ENCODE data around the gene ATP2A3. TPM values are rescaled to one million over a fixed set of nuclear protein-coding genes. Genes with fewer than 3 reads are reported as not detected.

ATP2A3 gene
- total and polyA plus RNA-seq, 2 donors (not counting 1 experiment from before 2014, with no cell fraction given): 697 to 817 TPM

GRCh38 chr17:3951420-3951819, 12.8 kb downstream of the ATP2A3 start:
- peaks cover 90% of the 10 kb centered on the region for H3K79me2 ChIP-seq (ENCODE audit: control insufficient read depth, insufficient read depth, low read length)
- H3K9me3 ChIP-seq (ENCODE audit: control extremely low read depth in 1 of 3, control insufficient read depth in 2 of 3, insufficient read depth in 1 of 3, low read length in 2 of 3): no peaks in the 10 kb centered on the region
- DNase-seq (no peak), ATAC-seq (ENCODE audit: low read depth) (no peak)
- Mint-ChIP-seq H3K4me1 (peaks cover 8% of the 10 kb centered on the region), H3K27me3 (no peaks in the 10 kb centered on the region), H3K9me3 (ENCODE audit: insufficient read depth) (no peaks in the 10 kb centered on the region), H3K27ac (no peak overlapping the region), H3K4me3 (no peak overlapping the region)
- no peak overlapping the region for H3K27ac ChIP-seq (ENCODE audit: low read length in 2 of 2)
- ChIA-PET POLR2A (interaction anchor here (0.6 to 1.6 kb wide), 2 partner anchors 10 to 35 kb away, joined by 5 to 7 read pairs; partner anchors contain the start of gene P2RX1), CTCF (interaction anchor here (1.5 kb wide), 1 partner anchor 13 kb away, joined by 3 read pairs; no protein-coding TSS in a partner anchor)
- peaks cover 4 to 16% of the 10 kb centered on the region in 2 donors for H3K4me1 ChIP-seq (ENCODE audit: control insufficient read depth in 2 of 2, insufficient read depth in 2 of 2, low read length in 2 of 2)
- TF ChIP-seq EZH2 (IDR thresholded peaks at IDR 0.05; ENCODE audit: borderline replicate concordance, insufficient read depth, low read depth, low read length, poor library complexity, severe bottlenecking) (no peak), CTCF (IDR thresholded peaks at IDR 0.05) (no peak)
- H3K4me3 ChIP-seq (ENCODE audit: control extremely low read depth in 1 of 5, extremely low read depth in 1 of 5, insufficient read depth in 1 of 5, low read depth in 2 of 5, low read length in 4 of 5): no peak overlapping the region
- no peak overlapping the region for H3K4me2 ChIP-seq (replicated peaks; ENCODE audit: low read depth, low read length, poor library complexity, severe bottlenecking)
- intact Hi-C loops (cut with micrococcal nuclease): no loop called here
- 93% methylated on average over 11 of the region's 16 CpGs for WGBS (ENCODE audit: insufficient coverage)
- H3K9ac ChIP-seq (ENCODE audit: low read length): no peak overlapping the region
- peaks cover 98% of the 10 kb centered on the region for H4K20me1 ChIP-seq (ENCODE audit: control insufficient read depth, insufficient read depth, low read length, poor library complexity, severe bottlenecking)
- peaks cover 0 to 83% of the 10 kb centered on the region in 2 experiments for H3K36me3 ChIP-seq (replicated peaks in 1 of 2; ENCODE audit: control extremely low read depth in 1 of 2, control insufficient read depth in 1 of 2, extremely low read depth in 1 of 2, insufficient read depth in 2 of 2, low read length in 1 of 2)
- no peak overlapping the region for H2AFZ ChIP-seq (ENCODE audit: insufficient read depth, low read depth, low read length, poor library complexity, severe bottlenecking)
- no peaks in the 10 kb centered on the region for H3K27me3 ChIP-seq (replicated peaks in 1 of 4; ENCODE audit: control extremely low read depth in 1 of 4, control insufficient read depth in 3 of 4, insufficient read depth in 4 of 4, low read length in 3 of 4)

- no peak overlapping the region for H3K27ac Mint-ChIP-seq
- Histone ChIP-seq H2AFZ (ENCODE audit: insufficient read depth, low read depth, low read length, poor library complexity, severe bottlenecking) (no peak overlapping the region), H4K20me1 (ENCODE audit: control insufficient read depth, insufficient read depth, low read length, poor library complexity, severe bottlenecking) (peaks cover 98% of the 10 kb centered on the region), H3K4me3 (ENCODE audit: control extremely low read depth in 1 of 5, extremely low read depth in 1 of 5, insufficient read depth in 1 of 5, low read depth in 2 of 5, low read length in 4 of 5) (no peak overlapping the region), H3K27me3 (replicated peaks in 1 of 4; ENCODE audit: control extremely low read depth in 1 of 4, control insufficient read depth in 3 of 4, insufficient read depth in 4 of 4, low read length in 3 of 4) (no peaks in the 10 kb centered on the region), H3K27ac (ENCODE audit: low read length in 2 of 2) (no peak overlapping the region), H3K79me2 (ENCODE audit: control insufficient read depth, insufficient read depth, low read length) (peaks cover 89% of the 10 kb centered on the region), H3K4me2 (replicated peaks; ENCODE audit: low read depth, low read length, poor library complexity, severe bottlenecking) (no peak overlapping the region), H3K4me1 (ENCODE audit: control insufficient read depth in 2 of 2, insufficient read depth in 2 of 2, low read length in 2 of 2) (peaks cover 0 to 12% of the 10 kb centered on the region in 2 donors), H3K36me3 (replicated peaks in 1 of 2; ENCODE audit: control extremely low read depth in 1 of 2, control insufficient read depth in 1 of 2, extremely low read depth in 1 of 2, insufficient read depth in 2 of 2, low read length in 1 of 2) (peaks cover 0 to 84% of the 10 kb centered on the region in 2 experiments), H3K9me3 (ENCODE audit: control extremely low read depth in 1 of 3, control insufficient read depth in 2 of 3, insufficient read depth in 1 of 3, low read length in 2 of 3) (no peaks in the 10 kb centered on the region), H3K9ac (ENCODE audit: low read length) (no peak overlapping the region)
- no peak for TF ChIP-seq EZH2 (IDR thresholded peaks at IDR 0.05; ENCODE audit: borderline replicate concordance, insufficient read depth, low read depth, low read length, poor library complexity, severe bottlenecking)
- no peak for TF ChIP-seq CTCF (IDR thresholded peaks at IDR 0.05)
- H3K9me3 Mint-ChIP-seq (ENCODE audit: insufficient read depth): no peaks in the 10 kb centered on the region
- peaks cover 4% of the 10 kb centered on the region for H3K4me1 Mint-ChIP-seq
- no peak overlapping the region for H3K4me3 Mint-ChIP-seq
- 98% methylated on average over 9 of the region's 17 CpGs for WGBS (ENCODE audit: insufficient coverage)
- POLR2A ChIA-PET: interaction anchor here (1.6 kb wide), 1 partner anchor 10 kb away, joined by 5 read pairs; no protein-coding TSS in a partner anchor
- intact Hi-C loops (cut with micrococcal nuclease): no loop called here
- no peak for ATAC-seq (ENCODE audit: low read depth)
- CTCF ChIA-PET: no interaction called here
- no peaks in the 10 kb centered on the region for H3K27me3 Mint-ChIP-seq
- no peak for DNase-seq
Observed at GRCh38 chr17:3951003-3951402, 13.2 kb downstream of the ATP2A3 start.
